GM13977 (cell line): ENCODE results near the gene IFITM2.
"Not testable (repeated sequence)": the region's sequence is repeated elsewhere in the genome, so short reads cannot be mapped to it uniquely, and the experiment has no call there.

Experiments used
- DNase-seq: peaks from one replicate; pipeline ENCODE4 v3.0.0; 2012; ENCODE audit warnings: low spot score
- CTCF ChIP-seq: IDR thresholded peaks from 2 replicates; pipeline ENCODE4 v1.5.1; 2012; ENCODE audit warnings: mild to moderate bottlenecking, control low read depth; ENCODE audit not compliant: insufficient read depth; ENCODE audit errors: extremely low read depth, missing control alignments
- in situ Hi-C: fragments of 300-500 bp; cut with MboI; formaldehyde crosslinking; loops from one replicate; pipeline ENCODE4 v1.12.0; 2022; ENCODE audit warnings: low sequenced_read_pairs, low pct_unique_long_range_greater_than_20kb, mixed read lengths, inconsistent platforms; ENCODE audit not compliant: unreplicated experiment

Gene IFITM2

GRCh38 chr11:282171-282570 is 25.4 kb upstream of the IFITM2 start:
- in situ Hi-C loops: no loop called here
- no peak for DNase-seq
- no peak for TF ChIP-seq CTCF

GRCh38 chr11:282630-283360 is 24.8 kb upstream of the IFITM2 start:
- DNase-seq: no peak
- in situ Hi-C loops: no loop called here
- TF ChIP-seq CTCF: no peak

- DNase-seq: no peak
- no peak for TF ChIP-seq CTCF
- in situ Hi-C loops: no loop called here
These were observed 24.1 kb upstream of the IFITM2 start for GRCh38 chr11:283405-284104.

- in situ Hi-C loops: no loop called here
- no peak for DNase-seq
- TF ChIP-seq CTCF: no peak
These were observed 23.3 kb upstream of the IFITM2 start for GRCh38 chr11:284105-285020.

GRCh38 chr11:285021-285893 is 22.4 kb upstream of the IFITM2 start:
- in situ Hi-C loops: no loop called here
- TF ChIP-seq CTCF: no peak
- no peak for DNase-seq

- in situ Hi-C loops: no loop called here
- no peak for TF ChIP-seq CTCF
- DNase-seq: no peak
These were observed 21.8 kb upstream of the IFITM2 start for GRCh38 chr11:285894-286220.

- in situ Hi-C loops, DNase-seq: not testable (repeated sequence)
These were observed 20.4 kb upstream of the IFITM2 start for GRCh38 chr11:286977-287820.
